Endothelial cell of umbilical vein (primary cell): Measurements from ENCODE around the gene RINT1. TPM values are rescaled to one million over a fixed set of nuclear protein-coding genes. Genes with fewer than 3 reads are reported as not detected.

Experiments
- BruUV-seq: library from RNA; stranded (reverse); fragments of 400-500 nt; replicated peaks from 2 replicates; lab custom pipeline; 2021; lab: Mats Ljungman, UMichigan
- CTCF ChIA-PET: fragments of 300-600, 350-600 bp; sonication (Branson Sonifier 250); formaldehyde crosslinking; loops from one replicate; lab custom pipeline; 2021; ENCODE audit warnings: antibody characterized with exemption, inconsistent platforms; lab: Charles Lee
- POLR2A ChIA-PET: fragments of 300-600, 350-600 bp; sonication (Branson Sonifier 250); formaldehyde crosslinking; loops from one replicate; lab custom pipeline; 2021; ENCODE audit warnings: antibody characterized with exemption, inconsistent platforms; lab: Charles Lee
- DNase-seq: peaks from one replicate; pipeline ENCODE4 v3.0.0-alpha.2; 2011; ENCODE audit warnings: low read depth, low spot score
- FAIRE-seq: peaks from 2 replicates; lab custom pipeline; 2011; peaks lifted over from hg19 to GRCh38; lab: Jason Lieb, UNC
- H2AFZ ChIP-seq: 2 replicates; pipeline ENCODE4 v1.6.0; 2012; ENCODE audit warnings: low read depth, low read length, control low read depth, inconsistent platforms
- H3K27ac ChIP-seq: 2 replicates; pipeline ENCODE4 v1.5.1; 2011; ENCODE audit warnings: low read depth, mild to moderate bottlenecking, control low read depth, low read length, moderate library complexity; ENCODE audit not compliant: insufficient read depth
- H3K27me3 ChIP-seq, 2 experiments: 2 replicates each; pipeline versions ENCODE4 v1.6.0 to v1.6.1; 2011; ENCODE audit warnings: low read length in 2 of 2, mixed read lengths in 1 of 2; ENCODE audit not compliant: control insufficient read depth in 2 of 2, insufficient read depth in 2 of 2
- H3K36me3 ChIP-seq, 2 experiments: 2 replicates in 1 of 2; 3 replicates in 1 of 2; pipeline ENCODE4 v1.5.1; 2011; ENCODE audit warnings: low read length in 2 of 2, mild to moderate bottlenecking in 1 of 2, moderate library complexity in 1 of 2; ENCODE audit not compliant: control insufficient read depth in 2 of 2, insufficient read depth in 2 of 2; ENCODE audit errors: extremely low read depth in 1 of 2
- H3K4me1 ChIP-seq: 3 replicates; pipeline ENCODE4 v1.5.1; 2011; ENCODE audit warnings: mild to moderate bottlenecking, low read length; ENCODE audit not compliant: control insufficient read depth, insufficient read depth; ENCODE audit errors: extremely low read depth
- H3K4me2 ChIP-seq: 2 replicates; pipeline ENCODE4 v1.6.1; 2011; ENCODE audit warnings: low read length, control low read depth, mixed read lengths; ENCODE audit not compliant: insufficient read depth
- H3K4me3 ChIP-seq, 3 experiments: fragments of 200-600 bp in 1 of 3; sonication (generic), shearing (Covaris generic) in 1 of 3; replicated peaks in 1 of 3; 2 replicates each; pipeline ENCODE4 v1.5.1; 2011 to 2016; ENCODE audit warnings: control low read depth in 3 of 3, low read length in 3 of 3, mild to moderate bottlenecking in 2 of 3, inconsistent platforms in 1 of 3, low read depth in 1 of 3, moderate library complexity in 1 of 3; ENCODE audit not compliant: insufficient read depth in 1 of 3
- H3K79me2 ChIP-seq: 2 replicates; pipeline ENCODE4 v1.6.0; 2012; ENCODE audit warnings: low read length, inconsistent platforms; ENCODE audit not compliant: control insufficient read depth, insufficient read depth
- H3K9ac ChIP-seq: replicated peaks from 2 replicates; pipeline ENCODE3; 2011; ENCODE audit warnings: low read length, control low read depth; ENCODE audit not compliant: insufficient read depth; ENCODE audit errors: extremely low read depth
- H3K9me1 ChIP-seq: replicated peaks from 3 replicates; pipeline ENCODE4 v1.6.0; 2011; ENCODE audit warnings: mild to moderate bottlenecking, low read length; ENCODE audit not compliant: control insufficient read depth, insufficient read depth; ENCODE audit errors: extremely low read depth
- H3K9me3 ChIP-seq: replicated peaks from 2 replicates; pipeline ENCODE4 v1.5.1; 2012; ENCODE audit warnings: low read length, inconsistent platforms; ENCODE audit not compliant: control insufficient read depth, insufficient read depth
- H4K20me1 ChIP-seq: replicated peaks from 2 replicates; pipeline ENCODE3; 2011; ENCODE audit warnings: mild to moderate bottlenecking, low read length; ENCODE audit not compliant: control insufficient read depth, insufficient read depth; ENCODE audit errors: extremely low read depth
- CTCF ChIP-seq, 2 donors: IDR thresholded peaks; 1 replicate in 1 of 2; 2 replicates in 1 of 2; pipeline ENCODE4 v1.5.1; 2011; ENCODE audit warnings: low read length in 2 of 2, mild to moderate bottlenecking in 2 of 2, moderate library complexity in 2 of 2, control low read depth in 1 of 2, inconsistent platforms in 1 of 2, low read depth in 1 of 2; ENCODE audit not compliant: insufficient read depth in 1 of 2; ENCODE audit errors: extremely low read depth in 1 of 2
- EZH2 ChIP-seq: IDR thresholded peaks from 2 replicates; pipeline ENCODE4 v1.6.1; 2012; ENCODE audit warnings: borderline replicate concordance, low read depth, mild to moderate bottlenecking, moderate library complexity, low read length, inconsistent platforms; ENCODE audit not compliant: severe bottlenecking
- FOS ChIP-seq: IDR thresholded peaks from 2 replicates; pipeline ENCODE4 v1.6.1; 2011; ENCODE audit warnings: mild to moderate bottlenecking, low read length, moderate library complexity, borderline replicate concordance; ENCODE audit not compliant: insufficient read depth
- GATA2 ChIP-seq: IDR thresholded peaks from 2 replicates; pipeline ENCODE4 v1.7.0; 2011; ENCODE audit warnings: low read depth, mild to moderate bottlenecking, moderate library complexity, mixed read lengths, low read length; ENCODE audit not compliant: insufficient read length, insufficient read depth
- JUN ChIP-seq: IDR thresholded peaks from 2 replicates; pipeline ENCODE4 v1.6.1; 2011; ENCODE audit warnings: borderline replicate concordance, low read depth; ENCODE audit not compliant: insufficient read length, insufficient read depth
- MAX ChIP-seq: IDR thresholded peaks from 2 replicates; pipeline ENCODE4 v1.6.1; 2011; ENCODE audit not compliant: insufficient read depth, insufficient read length
- MYC ChIP-seq: IDR thresholded peaks from one replicate; pipeline ENCODE4 v1.6.1; 2011; ENCODE audit warnings: mild to moderate bottlenecking, low read depth, low read length
- POLR2A ChIP-seq: IDR thresholded peaks from 2 replicates; pipeline ENCODE4 v1.6.1; 2012; ENCODE audit warnings: low read depth, mild to moderate bottlenecking, control low read depth, low read length
- POLR2AphosphoS5 ChIP-seq: IDR thresholded peaks from 2 replicates; pipeline ENCODE4 v1.6.1; 2012; ENCODE audit warnings: low read depth, mild to moderate bottlenecking, control low read depth, low read length, moderate library complexity; ENCODE audit not compliant: insufficient read depth
- dilution Hi-C: fragments of 300-500 bp; cut with MboI; formaldehyde crosslinking; loops from one replicate; pipeline ENCODE4 v1.15.0; 2019; ENCODE audit warnings: low sequenced_read_pairs; ENCODE audit not compliant: extremely low pct_ligation_motif_present
- intact Hi-C: fragments of 100-400 bp; cut with micrococcal nuclease; formaldehyde crosslinking; loops from one replicate; pipeline ENCODE4 v1.10.0; 2022
- polyA plus RNA-seq, 4 experiments: library from polyadenylated mRNA; depleted of rRNA in 3 of 4; stranded (reverse) in 3 of 4; unstranded in 1 of 4; fragments of >200 nt; gene quantifications; 2 replicates each; pipeline versions ENCODE4 v1.2.1 to v1.2.3, GENCODE V29; 2011 to 2012; ENCODE audit warnings: missing spikeins in 1 of 4
- total RNA-seq: library from RNA; stranded (reverse); gene quantifications from 2 replicates; pipeline ENCODE4 v1.2.3, GENCODE V29; 2021

Gene RINT1
- total and polyA plus RNA-seq, 2 donors (not counting 3 experiments of a cell fraction or from before 2014, with no cell fraction given), result 10.8 to 23.4 TPM

GRCh38 chr7:105584165-105584564, 52.2 kb downstream of the RINT1 start:
- H3K9ac ChIP-seq, result no peak overlapping the region
- H3K27me3 ChIP-seq, result no peaks in the 10 kb centered on the region
- H3K9me3 ChIP-seq, result no peaks in the 10 kb centered on the region
- dilution Hi-C loops, result no loop called here
- H2AFZ ChIP-seq, result no peak overlapping the region
- ChIA-PET CTCF (no interaction called here), POLR2A (no interaction called here)
- no TSS peak for BruUV-seq
- no peak overlapping the region for H3K4me2 ChIP-seq
- H3K4me1 ChIP-seq, result peaks cover 2% of the 10 kb centered on the region
- no peaks in the 10 kb centered on the region for H3K79me2 ChIP-seq
- intact Hi-C loops, result loop anchor here (10.0 kb wide), 1 partner anchor 439 kb away; no protein-coding TSS in a partner anchor
- H3K4me3 ChIP-seq, result no peak overlapping the region
- no peaks in the 10 kb centered on the region for H3K9me1 ChIP-seq
- TF ChIP-seq GATA2, result no peak
- no peak for TF ChIP-seq MAX
- TF ChIP-seq POLR2AphosphoS5, result no peak
- H3K27ac ChIP-seq, result no peak overlapping the region
- no peaks in the 10 kb centered on the region for H4K20me1 ChIP-seq
- H3K36me3 ChIP-seq, result no peaks in the 10 kb centered on the region
- FAIRE-seq (no peak), DNase-seq (no peak)

- FAIRE-seq, result peak; percentile 60
- intact Hi-C loops (loop anchor here (5.0 to 10.0 kb wide), 3 partner anchors 441 to 664 kb away; no protein-coding TSS in a partner anchor), dilution Hi-C loops (no loop called here)
- H3K79me2 ChIP-seq, result no peaks in the 10 kb centered on the region
- H3K4me1 ChIP-seq, result peaks cover 2% of the 10 kb centered on the region
- DNase-seq, result no peak
- H3K36me3 ChIP-seq, result no peaks in the 10 kb centered on the region
- no peaks in the 10 kb centered on the region for H4K20me1 ChIP-seq
- ChIA-PET CTCF (interaction anchor here (0.6 to 1.0 kb wide), 2 partner anchors 71 to 90 kb away, joined by 3 read pairs; no protein-coding TSS in a partner anchor), POLR2A (interaction anchor here (0.5 kb wide), 1 partner anchor 668 kb away, joined by 3 read pairs; no protein-coding TSS in a partner anchor)
- H3K9ac ChIP-seq, result no peak overlapping the region
- H2AFZ ChIP-seq, result no peak overlapping the region
- H3K4me3 ChIP-seq, result no peak overlapping the region
- H3K27me3 ChIP-seq, result no peaks in the 10 kb centered on the region
- no peaks in the 10 kb centered on the region for H3K9me3 ChIP-seq
- H3K9me1 ChIP-seq, result no peaks in the 10 kb centered on the region
- TF ChIP-seq POLR2AphosphoS5, result no peak
- no peak for TF ChIP-seq CTCF (IDR thresholded peaks at IDR 0.05; ENCODE audit: extremely low read depth in 1 of 2, insufficient read depth in 1 of 2, low read depth in 1 of 2, low read length in 2 of 2)
- TF ChIP-seq MAX, result no peak
- TF ChIP-seq FOS, result no peak
- TF ChIP-seq JUN, result no peak
- no peak for TF ChIP-seq POLR2A
- no peak for TF ChIP-seq EZH2
- no peak for TF ChIP-seq MYC
- H3K27ac ChIP-seq, result no peak overlapping the region
- no TSS peak for BruUV-seq
- no peak overlapping the region for H3K4me2 ChIP-seq
Measured at GRCh38 chr7:105585850-105586500, 54.0 kb downstream of the RINT1 start.
